PFSK-1 (cell line): ENCODE results near the gene EVX1.

Experiments used
- FOXP2 ChIP-seq: optimal IDR thresholded peaks from 2 replicates; pipeline ENCODE3; 2011; ENCODE audit warnings: borderline replicate concordance, control low read depth, inconsistent platforms; ENCODE audit not compliant: insufficient read depth; ENCODE audit errors: extremely low read length, extremely low read depth
- POLR2AphosphoS5 ChIP-seq: IDR thresholded peaks from 2 replicates; pipeline ENCODE4 v1.6.1; 2012; ENCODE audit warnings: low read depth, mild to moderate bottlenecking, control low read depth, low read length, moderate library complexity
- REST ChIP-seq, 2 experiments: IDR thresholded peaks; 2 replicates each; pipeline versions ENCODE4 v1.6.1 to v1.8.0; 2011 to 2012; ENCODE audit warnings: low read depth in 2 of 2, low read length in 2 of 2, control low read depth in 1 of 2, inconsistent platforms in 1 of 2, mild to moderate bottlenecking in 1 of 2, moderate library complexity in 1 of 2; ENCODE audit not compliant: insufficient read depth in 1 of 2
- SIN3A ChIP-seq: IDR thresholded peaks from 2 replicates; pipeline ENCODE4 v1.6.1; 2012; ENCODE audit warnings: mild to moderate bottlenecking, low read length, moderate library complexity, borderline replicate concordance; ENCODE audit not compliant: insufficient read depth
- TAF1 ChIP-seq: IDR thresholded peaks from 2 replicates; pipeline ENCODE4 v1.6.1; 2012; ENCODE audit warnings: low read length, control low read depth, borderline replicate concordance; ENCODE audit not compliant: insufficient read depth

DNA sequence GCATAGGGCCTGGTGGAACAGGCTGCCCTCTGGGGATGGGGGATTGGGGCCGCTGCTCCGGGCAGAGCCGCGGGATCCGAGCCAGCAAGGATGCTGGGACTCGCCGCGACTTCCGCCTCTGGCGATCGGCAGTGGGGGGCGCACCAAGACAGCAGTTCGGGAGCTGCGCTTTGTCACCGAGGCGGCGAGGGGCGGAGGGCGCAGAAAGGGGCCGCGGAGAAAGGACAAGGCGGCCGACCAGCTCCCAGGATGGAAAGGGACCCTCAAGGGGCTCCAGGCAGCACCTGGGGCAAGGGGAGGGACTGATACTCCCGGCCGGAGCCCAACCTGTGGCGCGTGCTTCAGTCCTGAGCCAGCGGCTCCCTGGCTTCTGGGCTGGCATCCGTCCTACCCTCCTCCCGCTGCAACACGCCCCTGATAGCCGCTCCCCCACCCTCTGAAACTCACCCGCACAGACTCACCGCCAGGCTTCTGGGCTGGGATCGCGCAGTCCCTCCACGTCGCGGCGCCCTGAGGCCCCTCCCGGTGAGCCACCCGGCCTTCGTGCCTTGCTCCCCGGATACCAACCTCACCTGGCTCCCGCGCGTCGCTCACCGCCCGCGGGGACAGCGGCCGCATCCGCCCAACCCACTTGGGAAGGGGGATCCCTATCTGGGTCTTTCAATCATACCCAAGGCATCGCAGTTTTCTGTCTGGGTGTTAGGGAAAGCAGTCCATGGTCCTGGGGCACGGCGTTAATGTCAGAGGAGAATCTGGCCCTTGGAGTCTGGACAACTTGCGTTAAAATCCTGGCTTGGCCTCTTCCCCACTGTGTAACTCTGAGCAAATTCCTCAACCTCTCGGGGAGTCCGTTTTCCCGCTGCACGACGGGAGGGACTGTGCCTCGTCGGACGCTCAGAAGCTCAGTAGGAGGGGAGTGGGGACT lies 7.0 kb upstream of the EVX1 start:
- TF ChIP-seq SIN3A = no peak
- no peak for TF ChIP-seq TAF1
- no peak for TF ChIP-seq REST (IDR thresholded peaks at IDR 0.05; ENCODE audit: insufficient read depth in 1 of 2, low read depth in 2 of 2, low read length in 2 of 2)
- no peak for TF ChIP-seq POLR2AphosphoS5
- no peak for TF ChIP-seq FOXP2
